ENCODE results near the gene CTSL.
A peak's percentile ranks its signal among the peaks of the same experiment; 100 is the strongest.

Gene CTSL

GRCh38 chr9:87725900-87726709, at the start of gene CTSL:
Gene CTSL, plus strand, starts transcription at chr9:87726119. Its CDS starts 1,485 bp downstream, at chr9:87727604.
- peak; percentile 21 to 48 (median 46) for DNase-seq (ENCODE audit: low read depth in 3 of 3, low spot score in 1 of 3)

DNA sequence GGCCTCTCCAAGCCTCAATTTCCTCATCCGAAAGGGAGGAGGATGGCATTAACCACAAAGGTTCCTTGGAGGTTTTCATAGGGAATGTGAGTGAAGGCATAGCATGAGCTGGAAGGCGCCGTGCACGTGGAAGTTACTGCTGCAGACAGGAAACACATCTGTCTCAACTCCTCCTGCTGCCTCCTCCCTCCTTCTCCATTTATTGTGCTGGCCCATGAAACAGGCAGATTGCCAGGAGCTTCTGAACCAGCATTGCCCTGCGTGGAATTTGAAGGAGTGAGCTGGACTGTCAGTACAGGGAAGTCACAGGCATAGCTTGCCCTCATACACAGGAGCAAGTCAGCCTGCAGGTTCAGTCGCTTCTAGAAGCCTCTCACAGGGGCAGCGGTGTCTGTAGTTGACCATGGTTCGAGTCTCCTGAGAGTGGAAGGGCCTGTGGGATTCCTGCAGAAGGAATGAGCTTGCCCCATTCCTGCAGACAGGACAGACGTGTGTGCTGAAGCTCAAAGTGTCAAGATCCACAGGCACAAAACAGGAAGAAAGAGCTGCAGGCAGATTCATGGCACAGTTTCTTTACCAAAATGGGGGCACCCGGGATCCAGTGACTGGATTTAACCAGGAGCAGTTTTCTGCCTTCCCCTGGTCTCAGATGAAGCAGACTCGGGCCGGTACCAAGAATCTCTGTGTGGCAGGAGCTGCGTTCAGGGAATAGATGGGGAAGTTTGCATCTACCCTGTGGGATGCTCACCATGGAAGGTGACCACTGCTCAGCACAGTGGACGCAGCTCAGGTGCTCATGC, 48.7 kb upstream of the CTSL start:
- DNase-seq (ENCODE audit: low read depth in 3 of 3, low spot score in 1 of 3), result no peak

GRCh38 chr9:87677776-87678587, 47.9 kb upstream of the CTSL start:
- DNase-seq (ENCODE audit: low read depth in 3 of 3, low spot score in 1 of 3), result no peak

- DNase-seq (ENCODE audit: low read depth in 3 of 3, low spot score in 1 of 3), result no peak
Observed at GRCh38 chr9:87678650-87679355, 47.1 kb upstream of the CTSL start.

GRCh38 chr9:87681271-87682061, 44.5 kb upstream of the CTSL start:
- DNase-seq (ENCODE audit: low read depth in 3 of 3, low spot score in 1 of 3), result no peak

GRCh38 chr9:87682085-87682484, 43.8 kb upstream of the CTSL start:
- no peak for DNase-seq (ENCODE audit: low read depth in 3 of 3, low spot score in 1 of 3)

- DNase-seq (ENCODE audit: low read depth in 3 of 3, low spot score in 1 of 3), result no peak
Observed at GRCh38 chr9:87682618-87683017, 43.3 kb upstream of the CTSL start.

- no peak for DNase-seq (ENCODE audit: low read depth in 3 of 3, low spot score in 1 of 3)
Observed at GRCh38 chr9:87683751-87684626, 41.9 kb upstream of the CTSL start.

DNA sequence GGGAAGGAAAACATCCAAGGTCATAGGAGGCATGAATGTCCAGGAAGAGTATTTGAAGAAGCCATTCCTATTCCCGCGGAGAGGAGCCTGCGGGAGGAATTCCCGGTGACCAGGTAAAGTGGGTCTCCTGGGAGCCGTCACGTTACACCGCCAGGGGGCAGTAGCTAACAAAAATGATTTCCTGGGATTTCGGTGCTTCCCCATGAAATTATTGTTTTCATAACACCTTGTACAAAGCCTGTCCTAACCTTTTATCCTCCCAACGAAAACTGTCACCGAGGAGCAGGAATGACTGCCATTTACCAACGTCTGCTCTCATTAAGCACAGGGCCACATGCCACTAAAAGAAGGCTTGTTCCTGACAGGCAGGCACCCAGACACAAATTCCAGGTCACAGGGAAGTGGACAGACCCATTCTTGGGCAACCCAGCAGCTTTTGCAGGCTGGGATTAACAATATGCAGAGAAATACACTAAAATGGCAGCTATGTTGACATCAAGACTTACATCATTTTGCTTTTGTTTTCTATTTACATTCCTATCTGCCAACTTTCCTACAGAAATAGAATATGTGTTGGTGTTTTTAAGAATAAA, 41.2 kb upstream of the CTSL start:
- DNase-seq (ENCODE audit: low read depth in 3 of 3, low spot score in 1 of 3), result no peak

DNA sequence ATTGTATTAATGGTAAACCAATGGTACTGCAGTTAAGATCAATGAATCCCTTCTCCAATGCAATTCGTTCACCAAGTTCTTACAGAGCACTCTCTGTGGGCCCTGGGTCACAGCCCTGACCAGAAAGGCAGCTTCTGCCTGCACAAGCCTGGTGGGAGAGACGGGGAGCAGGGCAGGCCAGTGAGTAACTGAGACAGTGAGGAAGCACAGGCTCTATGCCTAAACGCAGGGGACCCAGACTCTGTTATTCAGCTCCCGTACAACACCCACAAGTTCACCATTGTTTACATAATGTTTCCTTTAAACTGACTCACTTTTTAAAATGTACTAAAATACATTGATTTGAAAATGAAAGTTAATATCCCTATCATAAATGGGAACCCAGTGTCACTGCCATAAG, 40.5 kb upstream of the CTSL start:
- DNase-seq (ENCODE audit: low read depth in 3 of 3, low spot score in 1 of 3), result no peak

GRCh38 chr9:87685871-87686519, 39.9 kb upstream of the CTSL start:
- DNase-seq (ENCODE audit: low read depth in 3 of 3, low spot score in 1 of 3), result no peak

- no peak for DNase-seq (ENCODE audit: low read depth in 3 of 3, low spot score in 1 of 3)
Observed at GRCh38 chr9:87686520-87687090, 39.3 kb upstream of the CTSL start.

- DNase-seq (ENCODE audit: low read depth in 3 of 3, low spot score in 1 of 3), result no peak
Observed at GRCh38 chr9:87687207-87687606, 38.7 kb upstream of the CTSL start.

GRCh38 chr9:87694236-87694755, 31.6 kb upstream of the CTSL start:
- DNase-seq (ENCODE audit: low read depth in 3 of 3, low spot score in 1 of 3), result no peak

- no peak for DNase-seq (ENCODE audit: low read depth in 3 of 3, low spot score in 1 of 3)
Observed at GRCh38 chr9:87695523-87695922, 30.4 kb upstream of the CTSL start.

DNA sequence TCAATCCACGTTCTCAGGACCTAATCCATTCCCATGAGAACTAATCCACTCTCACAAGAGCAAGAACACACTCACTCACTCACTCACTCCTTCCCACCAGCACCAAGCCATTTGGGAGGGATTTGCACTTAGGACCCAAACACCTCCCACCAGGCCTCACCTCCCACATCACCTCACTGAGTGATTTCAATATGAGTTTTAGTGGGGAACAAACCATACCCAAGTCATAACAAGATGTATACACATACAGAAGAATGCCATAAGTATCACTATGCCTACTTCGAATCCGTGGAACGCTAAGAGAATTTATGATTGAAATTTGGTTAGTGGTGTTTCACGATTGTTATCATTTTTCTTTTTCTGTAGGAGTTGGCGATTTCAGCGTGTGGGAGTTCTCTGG, 29.3 kb upstream of the CTSL start:
- no peak for DNase-seq (ENCODE audit: low read depth in 3 of 3, low spot score in 1 of 3)

DNA sequence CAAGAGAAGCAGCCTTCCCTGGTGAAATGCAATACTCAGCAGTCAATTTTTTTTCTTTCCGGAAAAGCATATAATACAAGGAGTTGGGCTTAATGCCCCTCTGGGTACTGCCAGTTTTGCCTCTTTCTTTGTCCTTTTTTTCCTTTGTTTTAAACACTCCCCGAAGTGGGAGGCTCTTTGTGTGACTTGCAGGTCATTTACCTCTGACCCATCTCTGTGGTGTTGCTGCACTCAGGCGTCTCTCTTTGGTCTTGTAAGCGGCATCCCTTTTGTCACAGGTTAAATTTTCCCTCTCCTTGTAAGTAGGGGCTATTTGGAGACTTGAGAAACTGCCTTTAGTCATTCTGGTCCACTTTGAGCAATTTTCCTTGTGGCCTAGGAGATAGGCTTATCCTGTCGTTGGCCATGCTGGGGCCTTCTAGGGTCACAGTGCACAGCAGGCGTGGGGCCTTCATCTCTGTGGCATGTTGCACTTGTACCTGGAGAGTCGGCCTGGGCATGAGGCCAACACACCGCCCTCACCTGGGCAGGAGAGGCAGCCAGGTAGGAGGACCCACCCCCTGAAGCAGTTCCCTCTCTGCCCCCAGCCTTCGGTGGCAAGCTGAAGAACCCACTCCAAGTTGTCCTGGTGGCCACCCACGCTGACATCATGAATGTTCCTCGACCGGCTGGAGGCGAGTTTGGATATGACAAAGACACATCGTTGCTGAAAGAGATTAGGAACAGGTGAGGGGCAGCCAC, 27.7 kb upstream of the CTSL start:
- DNase-seq (ENCODE audit: low read depth in 3 of 3, low spot score in 1 of 3), result no peak

Measured in stimulated activated CD4-positive, alpha-beta T cell treated with anti-CD3 and anti-CD28 coated beads, TNF-alpha, amount 100 ng/mL, for 1 hour (primary cell).